CD4-positive, alpha-beta T cell treated with Interleukin-4 for 4 hours (primary cell): ENCODE results near the gene LRCH1.
A peak's percentile ranks its signal among the peaks of the same experiment; 100 is the strongest.
"Not testable (repeated sequence)": the region's sequence is repeated elsewhere in the genome, so short reads cannot be mapped to it uniquely, and the experiment has no call there.

Source experiments
- DNase-seq: peaks from one replicate; pipeline ENCODE4 v3.0.0-alpha.2; 2020

LRCH1 gene

GRCh38 chr13:46552889-46553520 lies at the start of gene LRCH1:
Gene LRCH1 (plus strand): TSS chr13:46553170. CDS start chr13:46553397, 227 bp downstream.
- peak; percentile 85 for DNase-seq

- no peak for DNase-seq
Measured at GRCh38 chr13:46504036-46504435, 48.9 kb upstream of the LRCH1 start.

GRCh38 chr13:46507981-46508380 lies 45.0 kb upstream of the LRCH1 start:
- DNase-seq = no peak

- no peak for DNase-seq
Measured at GRCh38 chr13:46509981-46510380, 43.0 kb upstream of the LRCH1 start.

DNA sequence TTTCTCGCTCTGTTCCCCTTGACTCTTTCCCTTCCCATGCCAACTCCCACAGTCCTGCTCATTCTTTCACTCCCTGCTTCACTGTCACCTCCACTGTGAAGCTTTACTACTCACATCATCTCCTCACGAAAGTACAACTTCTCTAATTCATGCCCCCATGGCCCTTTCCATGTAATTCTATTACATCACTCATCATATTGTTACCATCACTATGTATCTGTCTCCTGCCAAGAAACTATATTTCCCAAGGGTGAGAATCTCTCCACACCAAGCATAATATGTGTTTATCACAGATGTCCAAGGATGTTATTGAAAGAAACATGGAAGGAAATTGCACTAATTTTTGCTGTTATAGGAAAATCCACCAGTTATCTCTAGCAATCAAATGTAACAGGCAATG lies 37.2 kb upstream of the LRCH1 start:
- DNase-seq = no peak

- DNase-seq = no peak
Measured at GRCh38 chr13:46516599-46517338, 36.2 kb upstream of the LRCH1 start.

DNA sequence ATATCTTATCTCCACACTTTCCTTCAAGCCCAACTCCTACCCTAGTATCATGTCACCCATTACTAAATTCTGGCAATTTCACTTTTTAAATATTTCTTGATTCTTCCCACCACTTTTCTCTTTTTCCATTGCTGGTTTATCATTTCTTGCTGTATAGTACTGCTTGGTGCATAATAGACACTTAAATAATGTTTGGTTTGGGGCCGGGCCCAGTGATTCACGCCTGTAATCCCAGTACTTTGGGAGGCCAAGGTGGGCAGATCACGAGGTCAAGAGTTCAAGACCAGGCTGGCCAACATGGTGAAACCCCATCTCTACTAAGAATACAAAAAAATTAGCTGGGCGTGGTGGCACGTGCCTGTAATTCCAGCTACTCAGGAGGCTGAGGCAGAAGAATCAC lies 35.2 kb upstream of the LRCH1 start:
- DNase-seq = not testable (repeated sequence)

DNA sequence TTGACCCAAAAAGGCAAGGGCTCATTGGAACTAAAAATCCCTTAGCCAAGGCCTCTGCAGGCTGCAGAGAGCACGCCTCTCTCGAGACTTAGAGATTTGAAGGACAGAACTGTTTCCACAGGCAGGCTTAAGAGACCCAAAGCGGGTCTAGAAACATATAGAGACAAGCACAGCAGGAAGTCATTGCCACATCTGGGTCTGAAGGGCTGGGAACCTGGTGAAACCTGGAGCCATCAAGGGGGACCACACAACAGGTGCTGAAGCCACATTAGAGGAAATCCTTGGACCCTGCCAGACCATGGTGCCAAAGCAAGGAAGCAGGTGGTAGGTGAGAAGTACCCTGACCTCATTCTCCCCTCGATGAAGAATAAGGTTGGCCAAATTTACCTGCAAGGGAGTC lies 33.8 kb upstream of the LRCH1 start:
- no peak for DNase-seq

DNA sequence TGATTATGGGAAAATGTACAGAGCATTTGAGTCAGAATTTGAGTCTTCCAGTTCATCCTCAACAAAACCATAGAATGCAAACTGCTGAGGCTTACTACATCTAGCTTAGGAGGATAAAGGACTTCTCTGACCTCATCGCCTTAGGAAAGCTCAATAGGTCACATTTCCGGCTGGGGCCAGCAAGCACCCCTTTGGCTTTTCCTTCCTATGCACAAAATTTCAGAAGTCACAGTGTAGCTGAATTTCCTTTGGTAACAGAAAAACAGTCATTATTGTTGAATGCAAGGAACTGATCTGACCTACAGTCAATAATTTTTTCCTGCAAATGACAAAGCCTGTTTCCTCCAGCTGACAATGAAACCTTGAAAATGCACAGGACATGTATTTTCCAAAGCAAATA lies 32.8 kb upstream of the LRCH1 start:
- no peak for DNase-seq

DNA sequence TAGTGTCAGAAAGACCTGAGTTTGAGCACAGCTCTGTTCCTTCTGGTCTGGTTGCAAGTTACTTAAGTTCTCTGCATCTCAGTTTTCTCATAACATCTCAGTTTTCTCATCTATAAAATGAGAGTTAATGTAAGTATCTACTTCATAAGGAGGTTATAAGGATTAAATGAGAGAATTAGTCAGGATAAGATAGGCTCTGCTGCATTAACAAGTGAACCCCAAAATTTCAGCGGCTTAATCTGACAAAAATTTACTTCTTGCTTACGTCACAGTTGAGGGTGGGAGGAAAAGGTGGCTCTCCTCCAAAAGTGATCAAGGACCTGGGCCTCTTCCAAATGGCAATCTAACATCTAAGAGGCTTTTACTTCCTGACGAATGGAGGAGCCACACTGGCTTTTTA lies 31.5 kb upstream of the LRCH1 start:
- DNase-seq = no peak

DNA sequence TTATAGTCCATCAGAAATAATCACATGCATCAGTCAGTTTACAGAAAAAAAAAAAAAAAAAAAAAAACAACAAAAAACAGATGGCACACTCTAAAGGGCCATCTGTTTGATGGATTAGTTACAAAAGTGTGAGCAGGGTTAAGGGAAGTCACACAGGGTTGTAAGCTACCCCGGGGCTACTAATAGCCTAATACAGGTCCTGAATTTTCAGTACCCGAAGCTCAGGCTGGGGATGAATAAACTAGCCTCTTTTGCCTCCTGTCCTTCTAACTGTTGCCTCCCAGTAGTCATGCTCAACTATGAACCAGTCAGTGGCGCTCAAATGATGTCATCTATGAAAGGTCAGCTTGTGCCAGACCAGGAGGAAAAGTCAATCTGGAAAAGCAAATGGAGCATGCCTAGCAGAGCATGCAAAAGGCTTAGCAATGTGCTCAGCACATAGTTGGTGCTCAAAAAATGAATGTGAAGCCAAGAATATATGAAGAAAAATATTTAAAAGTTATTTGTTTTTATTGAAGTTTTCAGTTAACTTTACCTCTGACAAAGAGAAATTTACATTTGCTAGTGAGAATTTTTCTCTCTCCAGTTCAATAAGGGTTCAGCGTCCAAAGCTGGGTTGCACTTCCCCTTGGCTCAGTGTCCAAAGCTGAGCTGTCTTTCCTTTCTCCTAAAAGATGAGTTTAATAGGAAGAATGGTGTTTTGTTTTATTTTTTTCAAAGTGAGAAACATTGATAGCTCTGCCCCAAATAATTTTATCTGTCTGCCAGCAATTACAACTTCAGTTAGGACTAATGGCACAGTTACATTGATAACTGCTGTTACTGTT lies 30.8 kb upstream of the LRCH1 start:
- DNase-seq = no peak

DNA sequence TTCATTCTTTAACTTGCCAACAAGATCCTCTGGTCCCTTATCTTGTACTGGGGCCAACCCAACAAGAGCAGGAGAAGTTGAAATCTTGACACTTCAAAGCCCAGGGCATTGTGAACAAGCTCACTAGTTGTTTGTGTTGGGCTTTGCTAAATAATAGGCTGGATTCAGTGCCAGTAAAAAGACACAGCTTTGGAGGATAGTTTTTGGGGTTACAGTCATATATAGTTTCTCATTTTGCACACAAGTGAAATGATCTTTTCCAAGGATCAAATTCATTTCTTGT lies 30.3 kb upstream of the LRCH1 start:
- DNase-seq = no peak

- DNase-seq = no peak
Measured at GRCh38 chr13:46523972-46524752, 28.8 kb upstream of the LRCH1 start.

- DNase-seq = no peak
Measured at GRCh38 chr13:46526100-46526735, 26.8 kb upstream of the LRCH1 start.

GRCh38 chr13:46526740-46527139 lies 26.2 kb upstream of the LRCH1 start:
- DNase-seq = no peak

- DNase-seq = no peak
Measured at GRCh38 chr13:46527237-46527636, 25.7 kb upstream of the LRCH1 start.

- no peak for DNase-seq
Measured at GRCh38 chr13:46529216-46529919, 23.6 kb upstream of the LRCH1 start.

GRCh38 chr13:46530084-46530935 lies 22.7 kb upstream of the LRCH1 start:
- DNase-seq = no peak

DNA sequence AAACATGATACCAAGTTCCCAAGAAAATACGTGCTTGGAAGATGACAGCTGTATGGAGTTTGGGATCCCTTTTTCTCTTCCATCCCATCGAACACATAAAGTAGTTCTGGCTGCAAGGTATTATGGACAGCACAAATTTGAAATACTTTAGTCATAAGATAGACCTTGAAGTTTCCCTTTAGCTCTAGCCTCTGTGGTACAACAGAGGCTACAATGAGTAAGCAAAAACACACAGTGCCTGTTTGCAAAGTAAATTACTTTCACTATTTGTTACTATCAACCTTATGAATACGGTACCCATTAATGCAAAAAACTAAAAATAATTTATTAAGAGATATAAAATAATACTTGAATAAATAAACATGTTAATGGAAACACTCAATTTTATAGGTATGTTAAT lies 21.0 kb upstream of the LRCH1 start:
- DNase-seq = no peak

DNA sequence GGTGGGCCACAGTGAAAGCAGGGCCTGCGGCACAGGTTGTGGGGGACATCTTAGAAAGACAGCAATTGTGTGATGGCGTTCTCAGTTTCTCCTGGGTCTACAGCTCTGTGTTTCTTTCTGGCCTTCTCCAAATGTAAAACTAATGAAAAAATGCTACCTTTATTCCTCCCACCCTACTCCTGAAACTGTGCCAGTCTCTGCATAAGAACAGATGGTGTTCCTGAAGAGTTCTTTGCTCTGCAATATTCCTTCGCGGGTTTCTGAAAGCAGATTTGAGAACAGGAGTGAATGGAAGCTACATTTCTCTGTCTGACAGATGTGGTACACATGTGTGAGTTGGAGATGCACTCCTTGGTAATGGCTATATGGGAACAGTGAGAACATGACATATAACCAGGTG lies 18.0 kb upstream of the LRCH1 start:
- DNase-seq = no peak

GRCh38 chr13:46535825-46536224 lies 17.1 kb upstream of the LRCH1 start:
- no peak for DNase-seq
